Kidney (tissue), 14 donors: ENCODE results near the gene GRID1. TPM values are rescaled to one million over a fixed set of nuclear protein-coding genes. Genes with fewer than 3 reads are reported as not detected.

Source experiments
- DNase-seq, 5 donors: peaks; one replicate each; pipeline ENCODE4 v3.0.0-alpha.2; 2013 to 2020
- FAIRE-seq: peaks from 2 replicates; lab custom pipeline; 2012; peaks lifted over from hg19 to GRCh38; lab: Jason Lieb, UNC
- H3K27ac ChIP-seq, 2 donors: one replicate each; pipeline ENCODE4 v1.7.0; 2013; ENCODE audit warnings: low read depth in 2 of 2, low read length in 2 of 2, inconsistent platforms in 1 of 2
- H3K27me3 ChIP-seq: one replicate; pipeline ENCODE4 v1.7.1; 2013; ENCODE audit warnings: low read length, inconsistent platforms; ENCODE audit not compliant: control insufficient read depth, insufficient read depth
- H3K36me3 ChIP-seq, 3 donors: one replicate each; pipeline versions ENCODE4 v1.7.0 to v1.7.1; 2013; ENCODE audit warnings: low read length in 3 of 3, control low read depth in 1 of 3, inconsistent platforms in 1 of 3; ENCODE audit not compliant: insufficient read depth in 3 of 3, control insufficient read depth in 2 of 3
- H3K4me1 ChIP-seq, 3 donors: one replicate each; pipeline versions ENCODE4 v1.7.0 to v1.7.1; 2013; ENCODE audit warnings: low read length in 3 of 3, inconsistent platforms in 1 of 3, low read depth in 1 of 3; ENCODE audit not compliant: control insufficient read depth in 2 of 3, insufficient read depth in 2 of 3
- H3K4me3 ChIP-seq, 3 donors: one replicate each; pipeline versions ENCODE4 v1.7.0 to v1.8.1; 2013; ENCODE audit warnings: low read length in 3 of 3, control low read depth in 1 of 3, inconsistent platforms in 1 of 3
- H3K9ac ChIP-seq, 3 donors: one replicate each; pipeline versions ENCODE4 v1.7.0 to v1.7.1; 2013; ENCODE audit warnings: low read length in 3 of 3, control low read depth in 1 of 3, inconsistent platforms in 1 of 3
- H3K9me3 ChIP-seq, 3 donors: one replicate each; pipeline versions ENCODE4 v1.7.0 to v1.7.1; 2013; ENCODE audit warnings: low read length in 3 of 3, control low read depth in 1 of 3, inconsistent platforms in 1 of 3; ENCODE audit not compliant: control insufficient read depth in 2 of 3, insufficient read depth in 1 of 3
- intact Hi-C: fragments of 100-400 bp; cut with DNase I; formaldehyde crosslinking; loops from one replicate; pipeline ENCODE4 v1.11.1; 2022
- polyA plus RNA-seq: library from polyadenylated mRNA; stranded (reverse); fragments of 350-450 nt; fragmentation: Illumina TruSeq; extraction: RNeasy Lipid Tissue Mini Kit (QIAGEN cat#74804); gene quantifications from one replicate; pipeline ENCODE4 v1.2.3, GENCODE V29; 2014; ENCODE audit warnings: low read depth, low replicate concordance; ENCODE audit not compliant: insufficient read depth
- total RNA-seq: library from RNA; stranded (reverse); fragmentation: NEBNext Ultra II Directional; extraction: Animal tissue kit (Norgen Biotek cat#: 25700); gene quantifications from one replicate; pipeline ENCODE4 v1.2.1, GENCODE V29; 2021
- TF ChIP-seq, protein P1 (sequence below): IDR thresholded peaks from 3 replicates; pipeline ENCODE4 v1.5.1; 2012; ENCODE audit warnings: mild to moderate bottlenecking, moderate library complexity, borderline replicate concordance; ENCODE audit not compliant: insufficient read depth; ENCODE audit errors: extremely low read depth
- donor health status: control.
- donor health status: control.
- donor health status: control.
- donor health status: control.
- donor health status: control.
- donor health status: DM: yes; HTN: yes; CAD: no.
- donor health status: Normal renal cell carcinoma (clear cell type).

The GRID1 gene
- total and polyA plus RNA-seq, 2 donors from 2014 or later, result 0.37 to 1.4 TPM

DNA sequence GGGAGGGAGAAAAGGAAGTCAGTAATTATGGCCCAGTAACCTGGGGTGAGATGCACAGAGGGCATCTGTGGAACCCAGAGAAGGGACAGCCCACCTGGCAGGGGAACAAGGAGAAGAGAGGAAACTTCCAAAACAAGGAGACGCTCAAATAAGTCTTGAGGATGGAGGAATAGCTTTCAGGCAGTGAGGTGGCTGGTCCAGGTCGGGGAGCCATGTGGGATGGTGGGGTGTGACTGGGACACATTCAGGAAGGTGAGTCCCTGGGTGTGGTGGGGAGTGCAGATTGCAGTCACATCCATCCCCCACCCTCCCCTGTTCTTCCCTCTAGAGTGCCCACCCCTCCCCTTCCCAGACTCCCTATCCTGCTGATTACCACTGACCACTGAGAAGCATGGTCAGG lies 175.4 kb downstream of the GRID1 start:
- H3K36me3 ChIP-seq, result no peaks in the 10 kb centered on the region
- FAIRE-seq, result no peak
- no peak overlapping the region for H3K27ac ChIP-seq
- no peak overlapping the region for H3K9ac ChIP-seq
- TF ChIP-seq, protein P1, sequence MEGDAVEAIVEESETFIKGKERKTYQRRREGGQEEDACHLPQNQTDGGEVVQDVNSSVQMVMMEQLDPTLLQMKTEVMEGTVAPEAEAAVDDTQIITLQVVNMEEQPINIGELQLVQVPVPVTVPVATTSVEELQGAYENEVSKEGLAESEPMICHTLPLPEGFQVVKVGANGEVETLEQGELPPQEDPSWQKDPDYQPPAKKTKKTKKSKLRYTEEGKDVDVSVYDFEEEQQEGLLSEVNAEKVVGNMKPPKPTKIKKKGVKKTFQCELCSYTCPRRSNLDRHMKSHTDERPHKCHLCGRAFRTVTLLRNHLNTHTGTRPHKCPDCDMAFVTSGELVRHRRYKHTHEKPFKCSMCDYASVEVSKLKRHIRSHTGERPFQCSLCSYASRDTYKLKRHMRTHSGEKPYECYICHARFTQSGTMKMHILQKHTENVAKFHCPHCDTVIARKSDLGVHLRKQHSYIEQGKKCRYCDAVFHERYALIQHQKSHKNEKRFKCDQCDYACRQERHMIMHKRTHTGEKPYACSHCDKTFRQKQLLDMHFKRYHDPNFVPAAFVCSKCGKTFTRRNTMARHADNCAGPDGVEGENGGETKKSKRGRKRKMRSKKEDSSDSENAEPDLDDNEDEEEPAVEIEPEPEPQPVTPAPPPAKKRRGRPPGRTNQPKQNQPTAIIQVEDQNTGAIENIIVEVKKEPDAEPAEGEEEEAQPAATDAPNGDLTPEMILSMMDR, result no peak
- intact Hi-C loops, result no loop called here
- H3K27me3 ChIP-seq, result no peaks in the 10 kb centered on the region
- no peaks in the 10 kb centered on the region for H3K4me1 ChIP-seq
- no peak overlapping the region for H3K4me3 ChIP-seq
- no peak for DNase-seq
- H3K9me3 ChIP-seq, result no peaks in the 10 kb centered on the region

- intact Hi-C loops, result no loop called here
- H3K27me3 ChIP-seq, result no peaks in the 10 kb centered on the region
- no peaks in the 10 kb centered on the region for H3K9me3 ChIP-seq
- no peak for FAIRE-seq
- H3K9ac ChIP-seq, result no peak overlapping the region
- no peaks in the 10 kb centered on the region for H3K36me3 ChIP-seq
- no peak for DNase-seq
- H3K27ac ChIP-seq, result no peak overlapping the region
- H3K4me3 ChIP-seq, result no peak overlapping the region
- TF ChIP-seq, protein P1, result no peak
- H3K4me1 ChIP-seq, result no peaks in the 10 kb centered on the region
Measured at GRCh38 chr10:86190291-86190690, 176.3 kb downstream of the GRID1 start.

DNA sequence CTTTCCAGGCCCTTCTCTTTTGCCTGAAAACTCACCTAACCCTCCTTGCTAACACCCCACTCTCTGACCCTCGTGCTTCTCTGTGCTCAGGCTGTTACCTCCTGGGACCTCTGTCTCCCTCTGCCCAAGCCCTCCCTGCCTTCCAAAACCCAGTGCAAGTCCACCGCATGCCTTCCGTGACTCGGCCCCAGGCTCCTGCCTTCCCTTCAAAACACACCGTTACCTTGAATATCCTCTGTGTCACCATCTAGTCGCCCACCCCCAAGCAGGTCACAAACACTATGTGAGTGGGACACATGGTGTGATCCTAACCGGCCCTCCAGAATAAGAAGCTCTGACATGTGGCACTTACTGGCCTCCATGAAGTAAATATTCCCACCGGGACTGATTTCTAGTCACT lies 176.7 kb downstream of the GRID1 start:
- intact Hi-C loops, result no loop called here
- no peaks in the 10 kb centered on the region for H3K4me1 ChIP-seq
- FAIRE-seq (no peak), DNase-seq (no peak)
- no peak overlapping the region for H3K4me3 ChIP-seq
- TF ChIP-seq, protein P1, result no peak
- H3K9me3 ChIP-seq, result no peaks in the 10 kb centered on the region
- no peaks in the 10 kb centered on the region for H3K36me3 ChIP-seq
- no peaks in the 10 kb centered on the region for H3K27me3 ChIP-seq
- no peak overlapping the region for H3K9ac ChIP-seq
- no peak overlapping the region for H3K27ac ChIP-seq
